ENCODE measurements around the gene PTPRD.

The PTPRD gene

GRCh38 chr9:8715788-8716187 is 1897.0 kb downstream of the PTPRD start:
- no peak for DNase-seq (ENCODE audit: low spot score)
- no peak for TF ChIP-seq CTCF (IDR thresholded peaks at IDR 0.05; ENCODE audit: extremely low read depth, missing control alignments)

GRCh38 chr9:8713811-8714165 is 1899.0 kb downstream of the PTPRD start:
- no peak for DNase-seq (ENCODE audit: low spot score)
- no peak for TF ChIP-seq CTCF (IDR thresholded peaks at IDR 0.05; ENCODE audit: extremely low read depth, missing control alignments)

GRCh38 chr9:8713149-8713810 is 1899.5 kb downstream of the PTPRD start:
- no peak for TF ChIP-seq CTCF (IDR thresholded peaks at IDR 0.05; ENCODE audit: extremely low read depth, missing control alignments)
- DNase-seq (ENCODE audit: low spot score) = no peak

- TF ChIP-seq CTCF (IDR thresholded peaks at IDR 0.05; ENCODE audit: extremely low read depth, missing control alignments) = no peak
- DNase-seq (ENCODE audit: low spot score) = no peak
Observed at GRCh38 chr9:8709731-8710130, 1903.1 kb downstream of the PTPRD start.

GRCh38 chr9:8708728-8709127 is 1904.1 kb downstream of the PTPRD start:
- DNase-seq (ENCODE audit: low spot score) = no peak
- TF ChIP-seq CTCF (IDR thresholded peaks at IDR 0.05; ENCODE audit: extremely low read depth, missing control alignments) = no peak

- no peak for DNase-seq (ENCODE audit: low spot score)
- TF ChIP-seq CTCF (IDR thresholded peaks at IDR 0.05; ENCODE audit: extremely low read depth, missing control alignments) = no peak
Observed at GRCh38 chr9:8706998-8707397, 1905.8 kb downstream of the PTPRD start.

GRCh38 chr9:8706531-8706930 is 1906.3 kb downstream of the PTPRD start:
- no peak for DNase-seq (ENCODE audit: low spot score)
- no peak for TF ChIP-seq CTCF (IDR thresholded peaks at IDR 0.05; ENCODE audit: extremely low read depth, missing control alignments)

All from GM20000 (cell line).